Neuronal stem cell (in vitro differentiated cells): ENCODE measurements around the gene APBA1.

Source experiments
- DNase-seq: peaks from one replicate; pipeline ENCODE4 v3.0.0-alpha.2; 2013; ENCODE audit warnings: low spot score
- H2AFZ ChIP-seq: one replicate; pipeline ENCODE4 v1.6.1; 2013; ENCODE audit warnings: mild to moderate bottlenecking, low read length, inconsistent platforms
- H2AK5ac ChIP-seq: 2 replicates; pipeline ENCODE4 v1.6.1; 2013; ENCODE audit warnings: low read depth, mild to moderate bottlenecking, inconsistent platforms, low read length, moderate library complexity, mixed read lengths
- H2BK120ac ChIP-seq: 2 replicates; pipeline ENCODE4 v1.6.1; 2013; ENCODE audit warnings: low read depth, mild to moderate bottlenecking, inconsistent platforms, low read length, moderate library complexity, mixed read lengths
- H2BK12ac ChIP-seq: one replicate; pipeline ENCODE4 v1.6.1; 2013; ENCODE audit warnings: low read length, inconsistent platforms
- H2BK15ac ChIP-seq: 2 replicates; pipeline ENCODE4 v1.6.1; 2013; ENCODE audit warnings: mild to moderate bottlenecking, low read length, inconsistent platforms, mixed read lengths
- H2BK5ac ChIP-seq: one replicate; pipeline ENCODE4 v1.6.1; 2013; ENCODE audit warnings: inconsistent platforms, mild to moderate bottlenecking, low read length, moderate library complexity
- H3K14ac ChIP-seq: one replicate; pipeline ENCODE4 v1.6.1; 2013; ENCODE audit warnings: low read length, inconsistent platforms
- H3K18ac ChIP-seq: 2 replicates; pipeline ENCODE4 v1.6.1; 2013; ENCODE audit warnings: low read length, inconsistent platforms
- H3K23ac ChIP-seq: 2 replicates; pipeline ENCODE4 v1.6.1; 2013; ENCODE audit warnings: low read depth, mild to moderate bottlenecking, mixed read lengths, low read length, inconsistent platforms; ENCODE audit not compliant: poor library complexity
- H3K27ac ChIP-seq: replicated peaks from 3 replicates; pipeline ENCODE4 v1.5.1; 2013; ENCODE audit warnings: low read length, inconsistent platforms
- H3K27me3 ChIP-seq, 3 experiments: 2 replicates each; pipeline ENCODE4 v1.6.1; 2013; ENCODE audit warnings: low read length in 3 of 3, mild to moderate bottlenecking in 2 of 3, inconsistent platforms in 1 of 3, low read depth in 1 of 3, mixed read lengths in 1 of 3, moderate library complexity in 1 of 3; ENCODE audit not compliant: control insufficient read depth in 3 of 3, insufficient read depth in 3 of 3
- H3K36me3 ChIP-seq, 2 donors: replicated peaks in 1 of 2; 2 replicates each; pipeline ENCODE4 v1.6.1; 2013; ENCODE audit warnings: low read length in 2 of 2; ENCODE audit not compliant: control insufficient read depth in 2 of 2, insufficient read depth in 2 of 2
- H3K4ac ChIP-seq: 2 replicates; pipeline ENCODE4 v1.6.1; 2013; ENCODE audit warnings: inconsistent platforms, mild to moderate bottlenecking, low read length, moderate library complexity
- H3K4me1 ChIP-seq, 2 donors: 1 replicate in 1 of 2; 2 replicates in 1 of 2; pipeline ENCODE4 v1.6.1; 2013; ENCODE audit warnings: low read length in 2 of 2, low read depth in 1 of 2; ENCODE audit not compliant: control insufficient read depth in 2 of 2, insufficient read depth in 1 of 2
- H3K4me2 ChIP-seq: one replicate; pipeline ENCODE4 v1.6.1; 2013; ENCODE audit warnings: mild to moderate bottlenecking, low read length, inconsistent platforms; ENCODE audit not compliant: insufficient read depth, poor library complexity, severe bottlenecking
- H3K4me3 ChIP-seq, 2 donors: 2 replicates each; pipeline ENCODE4 v1.5.1; 2013; ENCODE audit warnings: low read length in 2 of 2, mild to moderate bottlenecking in 2 of 2, inconsistent platforms in 1 of 2, moderate library complexity in 1 of 2
- H3K79me1 ChIP-seq: one replicate; pipeline ENCODE4 v1.6.1; 2013; ENCODE audit warnings: low read depth, mild to moderate bottlenecking, inconsistent platforms, low read length, moderate library complexity
- H3K9ac ChIP-seq: one replicate; pipeline ENCODE4 v1.6.1; 2013; ENCODE audit warnings: mild to moderate bottlenecking, low read depth, low read length, inconsistent platforms; ENCODE audit not compliant: poor library complexity
- H3K9me3 ChIP-seq, 2 donors: replicated peaks in 1 of 2; 2 replicates each; pipeline versions ENCODE3 to v1.6.1; 2013; ENCODE audit warnings: low read length in 2 of 2, mild to moderate bottlenecking in 2 of 2, inconsistent platforms in 1 of 2, low read depth in 1 of 2, mixed read lengths in 1 of 2, moderate library complexity in 1 of 2; ENCODE audit not compliant: control insufficient read depth in 2 of 2, insufficient read depth in 1 of 2
- H4K8ac ChIP-seq: one replicate; pipeline ENCODE4 v1.6.1; 2013; ENCODE audit warnings: low read depth, mild to moderate bottlenecking, inconsistent platforms, low read length, moderate library complexity
- H4K91ac ChIP-seq: one replicate; pipeline ENCODE4 v1.6.1; 2013; ENCODE audit warnings: low read length, low read depth, mild to moderate bottlenecking, inconsistent platforms; ENCODE audit not compliant: poor library complexity
- WGBS, 2 donors: extraction: QIAGEN DNeasy Blood & Tissue Kit; methylation state at CpG; one replicate each; pipeline ENCODE4 v1.1.7; 2013; ENCODE audit warnings: missing lambda C conversion rate in 2 of 2, mixed read lengths in 1 of 2; ENCODE audit not compliant: insufficient read length in 2 of 2, insufficient replicate concordance in 1 of 2; ENCODE audit errors: extremely low coverage in 2 of 2; 5-methylcytosine and 5-hydroxymethylcytosine counted together

The APBA1 gene

GRCh38 chr9:69582544-69583297 is 89.5 kb downstream of the APBA1 start:
- Histone ChIP-seq H4K91ac (no peak overlapping the region), H3K4ac (no peak overlapping the region), H3K9me3 (no peaks in the 10 kb centered on the region), H2BK15ac (no peak overlapping the region), H3K18ac (no peak overlapping the region), H2BK5ac (no peak overlapping the region), H3K4me3 (no peak overlapping the region), H3K36me3 (no peaks in the 10 kb centered on the region), H3K23ac (no peak overlapping the region), H2AK5ac (no peak overlapping the region), H2AFZ (no peak overlapping the region), H3K14ac (no peak overlapping the region), H3K9ac (no peak overlapping the region), H3K4me1 (peaks cover 0 to 13% of the 10 kb centered on the region in 2 donors), H3K4me2 (no peak overlapping the region), H2BK12ac (no peak overlapping the region), H3K27me3 (no peaks in the 10 kb centered on the region), H3K27ac (no peak overlapping the region), H2BK120ac (no peak overlapping the region), H3K79me1 (peaks cover under 1% of the 10 kb centered on the region), H4K8ac (no peak overlapping the region)
- DNase-seq, result no peak
- no CpG with 5 or more reads among the region's 4 CpGs for WGBS, 2 donors

DNA sequence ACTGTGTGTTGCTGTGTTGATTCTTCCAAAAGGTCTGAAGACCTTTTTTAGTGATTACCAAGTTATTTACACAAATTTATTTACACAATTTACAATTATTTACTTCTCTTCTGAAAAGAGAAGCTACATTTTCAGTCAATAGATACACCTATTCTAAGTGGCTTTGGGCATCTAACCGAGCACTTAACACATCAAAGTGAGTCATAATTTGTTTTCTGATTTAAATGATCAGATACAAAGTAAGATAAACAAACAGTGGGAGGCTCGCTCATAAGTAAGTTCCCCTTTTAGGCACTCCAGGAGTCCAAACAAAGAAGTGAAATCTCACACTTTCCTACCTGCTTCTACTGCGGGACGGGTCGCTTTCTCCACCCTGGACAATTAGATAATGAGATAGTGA is 90.2 kb downstream of the APBA1 start:
- no CpG with 5 or more reads among the region's 5 CpGs for WGBS, 2 donors
- H2BK15ac ChIP-seq, result no peak overlapping the region
- no peak overlapping the region for H3K23ac ChIP-seq
- H3K4me1 ChIP-seq, result peaks cover 0 to 13% of the 10 kb centered on the region in 2 donors
- no peak overlapping the region for H3K27ac ChIP-seq
- no peak overlapping the region for H2AK5ac ChIP-seq
- peaks cover 1% of the 10 kb centered on the region for H3K79me1 ChIP-seq
- H3K9me3 ChIP-seq, result no peaks in the 10 kb centered on the region
- H3K4ac ChIP-seq, result no peak overlapping the region
- H2AFZ ChIP-seq, result no peak overlapping the region
- no peak overlapping the region for H2BK5ac ChIP-seq
- H3K18ac ChIP-seq, result no peak overlapping the region
- H3K36me3 ChIP-seq, result no peaks in the 10 kb centered on the region
- DNase-seq, result no peak
- no peak overlapping the region for H3K9ac ChIP-seq
- H3K4me2 ChIP-seq, result no peak overlapping the region
- H4K91ac ChIP-seq, result no peak overlapping the region
- no peak overlapping the region for H2BK120ac ChIP-seq
- no peaks in the 10 kb centered on the region for H3K27me3 ChIP-seq
- no peak overlapping the region for H4K8ac ChIP-seq
- H2BK12ac ChIP-seq, result no peak overlapping the region
- no peak overlapping the region for H3K4me3 ChIP-seq
- H3K14ac ChIP-seq, result no peak overlapping the region

DNA sequence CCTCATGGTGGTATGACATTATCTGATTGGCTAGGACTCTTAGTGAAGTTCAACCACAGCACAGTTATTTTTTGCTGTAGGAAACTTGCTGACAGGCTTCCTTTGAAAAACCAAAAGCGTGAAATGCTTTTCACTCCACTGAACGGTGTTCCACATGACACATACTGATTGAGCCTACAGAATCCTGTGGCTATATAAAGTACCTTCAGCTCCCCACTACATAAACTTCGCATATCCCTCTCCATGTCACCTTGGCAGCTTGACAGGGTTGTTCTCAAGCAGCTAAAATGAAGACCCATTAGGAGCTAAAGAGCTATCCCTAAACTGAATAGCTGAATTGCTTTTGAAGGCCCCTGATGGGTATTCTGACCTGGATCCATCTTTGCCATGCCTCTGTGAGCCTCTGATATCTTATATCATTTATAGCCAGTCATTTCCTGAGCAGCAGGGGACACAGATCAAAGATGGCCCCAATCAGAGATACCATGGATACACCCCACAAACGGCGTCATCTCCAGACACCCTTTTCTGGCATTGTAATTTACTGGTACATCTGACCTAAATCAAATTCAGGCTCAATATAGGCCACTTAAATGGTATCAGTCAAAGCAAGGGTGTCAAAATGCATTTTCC is 91.5 kb downstream of the APBA1 start:
- H2BK5ac ChIP-seq, result no peak overlapping the region
- no peak overlapping the region for H3K9ac ChIP-seq
- no peak overlapping the region for H2BK12ac ChIP-seq
- no peak overlapping the region for H3K4ac ChIP-seq
- H3K4me2 ChIP-seq, result no peak overlapping the region
- H3K27me3 ChIP-seq, result no peaks in the 10 kb centered on the region
- no peak overlapping the region for H2BK15ac ChIP-seq
- no peak overlapping the region for H4K8ac ChIP-seq
- H3K79me1 ChIP-seq, result peaks cover 1% of the 10 kb centered on the region
- no peaks in the 10 kb centered on the region for H3K36me3 ChIP-seq
- no peak overlapping the region for H3K14ac ChIP-seq
- no peak overlapping the region for H2AFZ ChIP-seq
- H3K9me3 ChIP-seq, result no peaks in the 10 kb centered on the region
- H3K18ac ChIP-seq, result no peak overlapping the region
- no peak overlapping the region for H3K4me3 ChIP-seq
- H4K91ac ChIP-seq, result no peak overlapping the region
- no peak overlapping the region for H3K27ac ChIP-seq
- DNase-seq, result no peak
- H2AK5ac ChIP-seq, result no peak overlapping the region
- H3K23ac ChIP-seq, result no peak overlapping the region
- H2BK120ac ChIP-seq, result no peak overlapping the region
- no CpG with 5 or more reads among the region's 5 CpGs for WGBS, 2 donors
- peaks cover 0 to 13% of the 10 kb centered on the region in 2 donors for H3K4me1 ChIP-seq

DNA sequence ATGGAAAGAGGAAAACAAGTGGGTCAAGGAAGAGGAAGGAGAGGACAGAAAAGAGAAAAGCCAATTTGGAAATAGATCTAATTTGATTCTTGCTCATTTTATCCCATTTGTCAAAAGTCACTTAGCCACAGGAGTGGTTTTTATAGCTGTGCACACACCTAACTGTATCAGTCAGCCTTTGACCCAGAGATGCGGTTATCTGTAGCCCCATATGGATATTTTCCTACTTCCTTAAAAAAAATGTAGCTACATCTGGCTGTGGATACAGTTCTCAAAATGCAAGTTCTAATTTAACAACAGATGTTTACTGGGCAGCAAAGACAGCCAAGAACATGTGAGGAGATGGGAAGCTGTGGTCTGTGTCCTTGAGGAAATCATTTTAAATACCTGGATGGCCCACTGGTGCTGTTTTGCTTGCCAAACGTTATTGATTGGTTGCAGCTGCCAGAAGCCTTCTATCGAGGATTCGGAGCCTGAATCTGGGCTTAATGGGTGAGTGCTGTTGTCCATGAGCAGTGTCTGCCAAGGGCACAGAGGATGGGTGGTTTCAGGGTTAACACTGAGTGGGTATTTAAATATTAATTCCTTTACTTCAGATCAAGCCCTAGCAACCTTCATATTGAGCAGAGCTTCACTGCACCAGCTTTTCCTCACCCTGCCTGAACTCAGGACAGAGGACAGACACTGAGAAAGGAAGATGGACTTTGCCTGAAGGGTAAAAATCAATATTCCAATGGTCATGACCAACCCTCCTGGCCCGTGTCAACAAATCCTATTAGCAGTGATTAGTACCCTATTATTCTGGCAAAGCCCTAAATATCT is 92.2 kb downstream of the APBA1 start:
- Histone ChIP-seq H4K8ac (no peak overlapping the region), H3K4me3 (no peak overlapping the region), H3K27ac (no peak overlapping the region), H3K4me2 (no peak overlapping the region), H3K4me1 (peaks cover 0 to 13% of the 10 kb centered on the region in 2 donors), H3K18ac (no peak overlapping the region), H2BK12ac (no peak overlapping the region), H3K9ac (no peak overlapping the region), H3K9me3 (no peaks in the 10 kb centered on the region), H3K23ac (no peak overlapping the region), H3K14ac (no peak overlapping the region), H2AK5ac (no peak overlapping the region), H2AFZ (no peak overlapping the region), H3K79me1 (peaks cover 1% of the 10 kb centered on the region), H4K91ac (no peak overlapping the region), H2BK15ac (no peak overlapping the region), H2BK5ac (no peak overlapping the region), H3K36me3 (no peaks in the 10 kb centered on the region), H3K4ac (no peak overlapping the region), H2BK120ac (no peak overlapping the region), H3K27me3 (no peaks in the 10 kb centered on the region)
- WGBS, 2 donors, result no CpG with 5 or more reads among the region's 5 CpGs
- DNase-seq, result no peak
